ENCODE data around the gene CD52.

DNA sequence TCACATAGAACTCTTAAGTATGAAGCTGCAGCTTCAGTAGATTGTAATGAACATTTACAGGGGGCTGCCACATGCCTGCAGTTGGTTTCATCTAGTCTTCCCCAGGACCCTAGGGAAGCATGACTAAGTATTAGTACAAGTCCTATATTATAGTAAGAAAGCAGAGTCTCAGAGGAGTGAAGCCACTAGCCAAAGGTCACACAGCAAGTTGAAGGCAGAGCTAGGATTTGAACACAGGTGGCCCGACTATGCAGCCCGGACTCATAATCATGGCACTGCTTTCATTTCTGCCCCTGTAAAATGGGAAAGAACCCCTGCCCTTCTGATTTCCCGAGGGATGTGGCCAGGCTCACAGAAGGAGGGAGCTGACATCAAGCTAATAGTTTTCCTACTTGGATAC, 44.6 kb downstream of the CD52 start:
- no peak for TF ChIP-seq POLR2A (IDR thresholded peaks at IDR 0.05)
- TF ChIP-seq, protein P1, sequence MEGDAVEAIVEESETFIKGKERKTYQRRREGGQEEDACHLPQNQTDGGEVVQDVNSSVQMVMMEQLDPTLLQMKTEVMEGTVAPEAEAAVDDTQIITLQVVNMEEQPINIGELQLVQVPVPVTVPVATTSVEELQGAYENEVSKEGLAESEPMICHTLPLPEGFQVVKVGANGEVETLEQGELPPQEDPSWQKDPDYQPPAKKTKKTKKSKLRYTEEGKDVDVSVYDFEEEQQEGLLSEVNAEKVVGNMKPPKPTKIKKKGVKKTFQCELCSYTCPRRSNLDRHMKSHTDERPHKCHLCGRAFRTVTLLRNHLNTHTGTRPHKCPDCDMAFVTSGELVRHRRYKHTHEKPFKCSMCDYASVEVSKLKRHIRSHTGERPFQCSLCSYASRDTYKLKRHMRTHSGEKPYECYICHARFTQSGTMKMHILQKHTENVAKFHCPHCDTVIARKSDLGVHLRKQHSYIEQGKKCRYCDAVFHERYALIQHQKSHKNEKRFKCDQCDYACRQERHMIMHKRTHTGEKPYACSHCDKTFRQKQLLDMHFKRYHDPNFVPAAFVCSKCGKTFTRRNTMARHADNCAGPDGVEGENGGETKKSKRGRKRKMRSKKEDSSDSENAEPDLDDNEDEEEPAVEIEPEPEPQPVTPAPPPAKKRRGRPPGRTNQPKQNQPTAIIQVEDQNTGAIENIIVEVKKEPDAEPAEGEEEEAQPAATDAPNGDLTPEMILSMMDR (IDR thresholded peaks at IDR 0.05 in 8 of 11, conservative IDR thresholded peaks at IDR 0.05 in 3 of 11): no peak

Measured in spleen (tissue), 7 donors.